Measurements from ENCODE around the gene PTTG1IP. TPM values are rescaled to one million over a fixed set of nuclear protein-coding genes. Genes with fewer than 3 reads are reported as not detected.

The PTTG1IP gene
- total and polyA plus RNA-seq, 2 of the 4 experiments (the other 2 are of a cell fraction), result 167 to 194 TPM

GRCh38 chr21:44868707-44869106 lies 4.8 kb downstream of the PTTG1IP start:
- no CpG with 5 or more reads among the region's 7 CpGs for WGBS, 2 experiments (ENCODE audit: extremely low coverage in 2 of 2, insufficient read length in 1 of 2)
- Histone ChIP-seq H3K56ac (ENCODE audit: extremely low read depth, insufficient read depth, low read length) (no peak overlapping the region), H3K27ac (ENCODE audit: insufficient read depth, low read length) (peak overlapping the region; percentile 44), H3K4me2 (ENCODE audit: low read depth, low read length) (no peak overlapping the region), H2AK5ac (ENCODE audit: low read depth, low read length) (peak overlapping the region; percentile 74), H4K91ac (ENCODE audit: insufficient read depth, low read depth, low read length) (peak overlapping the region; percentile 70), H3K36me3 (ENCODE audit: control insufficient read depth, insufficient read depth, low read length) (peaks cover 22% of the 10 kb centered on the region), H2AFZ (replicated peaks; ENCODE audit: low read length, poor library complexity) (no peak overlapping the region), H2BK15ac (ENCODE audit: low read depth, low read length) (peak overlapping the region; percentile 89; the same call in 2 of the 3 replicates), H3K27me3 (ENCODE audit: control insufficient read depth, insufficient read depth, low read length) (no peaks in the 10 kb centered on the region), H3K4me1 (ENCODE audit: control insufficient read depth, insufficient read depth, low read length) (peaks cover 41% of the 10 kb centered on the region), H2AK9ac (replicated peaks; ENCODE audit: low read depth, low read length, poor library complexity) (peak overlapping the region; percentile 17), H4K5ac (ENCODE audit: low read depth, low read length) (no peak overlapping the region), H3K9me1 (ENCODE audit: insufficient read depth, low read length) (peaks cover 51% of the 10 kb centered on the region), H3K4ac (ENCODE audit: low read depth, low read length) (peak overlapping the region; percentile 81), H3K18ac (ENCODE audit: low read depth, low read length) (peak overlapping the region; percentile 11; the same call in 1 of the 2 replicates), H2BK5ac (ENCODE audit: low read depth, low read length, poor library complexity, severe bottlenecking) (peak overlapping the region; percentile 95), H3K79me1 (ENCODE audit: low read depth in 1 of 2, low read length in 2 of 2) (peaks cover 10 to 77% of the 10 kb centered on the region in 2 experiments), H3K9me3 (ENCODE audit: control insufficient read depth, insufficient read depth, low read length) (no peaks in the 10 kb centered on the region), H3K9ac (ENCODE audit: low read depth, low read length) (no peak overlapping the region), H2BK20ac (ENCODE audit: low read depth, low read length) (peak overlapping the region; percentile 73), H4K8ac (ENCODE audit: low read depth in 2 of 2, low read length in 2 of 2) (peak overlapping the region in 1 of 2 experiments; percentile 49; a peak in 2 of 4 replicates), H3K14ac (replicated peaks; ENCODE audit: low read depth, low read length) (peak overlapping the region; percentile 84), H4K20me1 (ENCODE audit: insufficient read depth, low read length) (peaks cover 93% of the 10 kb centered on the region), H3K4me3 (ENCODE audit: insufficient read depth, low read depth, low read length) (no peak overlapping the region), H2BK120ac (ENCODE audit: low read depth, low read length) (peak overlapping the region; percentile 76), H3K23ac (ENCODE audit: low read depth, low read length) (peak overlapping the region; percentile 73; the same call in 1 of the 2 replicates)
- dilution Hi-C loops (cut with HindIII; ENCODE audit: low sequenced_read_pairs, unreplicated experiment) (no loop called here), intact Hi-C loops (cut with micrococcal nuclease) (no loop called here), in situ Hi-C loops (cut with MboI; ENCODE audit: low sequenced_read_pairs) (no loop called here)
- CTCF ChIA-PET, result no interaction called here
- POLR2A ChIA-PET (ENCODE audit: unreplicated experiment), result no interaction called here
- TF ChIP-seq CTCF (conservative IDR thresholded peaks at IDR 0.05; ENCODE audit: low read depth, low read length) (no peak), CEBPB (IDR thresholded peaks at IDR 0.05; ENCODE audit: low read depth, low read length) (no peak)
- DNase-seq (no peak), ATAC-seq (ENCODE audit: low read depth) (no peak)
- no TSS peak for BruUV-seq (replicated peaks)

Measured in IMR-90 (cell line).